ELR (cell line): Measurements from ENCODE around the gene AGFG2.
A peak's percentile ranks its signal among the peaks of the same experiment; 100 is the strongest.
"Not testable (repeated sequence)": the region's sequence is repeated elsewhere in the genome, so short reads cannot be mapped to it uniquely, and the experiment has no call there.

Experiments used
- DNase-seq: peaks from one replicate; pipeline ENCODE4 v3.0.0-alpha.2; 2015; ENCODE audit warnings: low read depth

Gene AGFG2

DNA sequence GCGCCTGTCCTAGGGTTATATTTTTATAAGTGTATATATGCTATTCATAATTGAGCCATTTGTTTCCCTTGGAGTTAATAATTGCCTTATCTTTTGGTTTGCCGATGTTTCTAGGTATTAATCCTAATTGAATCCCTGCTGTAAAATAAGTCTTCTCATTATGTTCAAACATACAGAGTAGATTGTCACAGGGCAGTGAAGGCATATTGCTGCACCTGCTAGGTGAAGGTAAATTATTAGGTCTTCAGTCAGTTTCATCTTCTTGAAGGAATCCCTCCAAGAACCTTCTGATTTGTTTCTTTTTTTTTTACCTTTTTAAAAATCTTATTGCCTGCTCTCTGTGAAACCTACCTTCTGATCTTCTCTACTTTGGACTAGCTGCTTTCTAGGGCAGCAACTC, 17.9 kb upstream of the AGFG2 start:
- DNase-seq, result no peak

DNA sequence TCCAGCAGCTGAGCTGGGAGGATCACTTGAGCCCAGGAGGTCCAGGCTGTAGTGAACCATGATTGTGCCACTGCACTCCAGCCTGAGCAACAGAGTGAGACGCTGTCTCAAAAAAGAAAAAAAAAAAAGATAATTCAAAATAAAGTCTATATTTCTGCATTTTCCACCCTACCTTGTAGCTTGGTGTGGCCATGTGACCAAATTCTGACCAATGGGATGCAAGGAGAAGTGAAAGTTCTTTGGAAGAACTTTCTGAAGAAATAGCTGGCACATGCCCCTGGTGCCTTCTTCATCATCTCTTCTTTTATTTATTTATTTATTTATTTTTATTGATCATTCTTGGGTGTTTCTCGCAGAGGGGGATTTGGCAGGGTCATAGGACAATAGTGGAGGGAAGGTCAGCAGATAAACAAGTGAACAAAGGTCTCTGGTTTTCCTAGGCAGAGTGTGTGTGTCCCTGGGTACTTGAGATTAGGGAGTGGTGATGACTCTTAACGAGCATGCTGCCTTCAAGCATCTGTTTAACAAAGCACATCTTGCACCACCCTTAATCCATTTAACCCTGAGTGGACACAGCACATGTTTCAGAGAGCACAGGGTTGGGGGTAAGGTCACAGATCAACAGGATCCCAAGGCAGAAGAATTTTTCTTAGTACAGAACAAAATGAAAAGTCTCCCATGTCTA, 17.0 kb upstream of the AGFG2 start:
- DNase-seq, result not testable (repeated sequence)

DNA sequence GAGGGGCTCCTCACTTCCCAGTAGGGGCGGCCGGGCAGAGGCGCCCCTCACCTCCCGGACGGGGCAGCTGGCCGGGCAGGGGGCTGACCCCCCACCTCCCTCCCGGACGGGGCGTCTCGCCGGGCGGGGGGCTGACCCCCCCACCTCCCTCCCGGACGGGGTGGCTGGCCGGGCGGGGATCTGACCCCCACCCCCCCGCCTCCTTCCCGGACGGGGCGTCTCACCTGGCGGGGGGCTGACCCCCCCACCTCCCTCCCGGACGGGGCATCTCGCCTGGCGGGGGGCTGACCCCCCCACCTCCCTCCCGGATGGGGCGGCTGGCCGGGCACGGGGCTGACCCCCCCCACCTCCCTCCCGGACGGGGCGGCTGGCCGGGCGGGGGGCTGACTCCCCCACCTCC, 15.8 kb upstream of the AGFG2 start:
- not testable (repeated sequence) for DNase-seq

DNA sequence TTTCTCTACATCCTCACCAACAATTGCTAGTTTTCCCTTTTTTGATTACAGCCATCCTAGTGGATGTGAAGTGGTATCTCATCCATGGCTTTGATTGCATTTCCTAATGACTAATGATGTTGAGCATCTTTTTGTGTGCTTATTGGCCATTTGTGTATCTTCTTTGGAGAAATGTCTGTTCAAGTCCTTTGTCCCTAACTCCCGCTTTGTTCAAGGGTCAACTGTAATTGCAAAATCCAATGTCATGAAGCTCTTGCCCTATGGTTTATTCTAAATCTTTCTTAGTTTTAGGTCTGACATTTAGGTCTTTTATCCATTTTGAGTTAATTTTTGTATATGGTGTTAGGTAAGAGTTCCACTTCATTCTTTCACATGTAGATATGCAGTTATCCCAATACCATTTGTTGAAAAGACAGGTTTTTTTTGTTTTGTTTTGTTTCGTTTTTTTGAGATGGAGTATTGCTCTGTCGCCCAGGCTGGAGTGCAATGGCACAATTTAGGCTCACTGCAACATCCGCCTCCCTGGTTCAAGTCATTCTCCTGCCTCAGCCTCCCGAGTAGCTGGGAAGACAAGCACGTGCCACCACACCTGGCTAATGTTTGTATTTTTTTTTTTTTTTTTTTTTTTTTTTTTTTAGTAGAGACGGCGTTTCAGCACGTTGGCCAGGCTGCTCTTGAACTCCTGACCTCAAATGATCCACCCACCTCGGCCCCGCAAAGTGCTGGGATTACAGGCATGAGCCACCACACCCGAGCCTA, 10.7 kb upstream of the AGFG2 start:
- DNase-seq, result not testable (repeated sequence)

DNA sequence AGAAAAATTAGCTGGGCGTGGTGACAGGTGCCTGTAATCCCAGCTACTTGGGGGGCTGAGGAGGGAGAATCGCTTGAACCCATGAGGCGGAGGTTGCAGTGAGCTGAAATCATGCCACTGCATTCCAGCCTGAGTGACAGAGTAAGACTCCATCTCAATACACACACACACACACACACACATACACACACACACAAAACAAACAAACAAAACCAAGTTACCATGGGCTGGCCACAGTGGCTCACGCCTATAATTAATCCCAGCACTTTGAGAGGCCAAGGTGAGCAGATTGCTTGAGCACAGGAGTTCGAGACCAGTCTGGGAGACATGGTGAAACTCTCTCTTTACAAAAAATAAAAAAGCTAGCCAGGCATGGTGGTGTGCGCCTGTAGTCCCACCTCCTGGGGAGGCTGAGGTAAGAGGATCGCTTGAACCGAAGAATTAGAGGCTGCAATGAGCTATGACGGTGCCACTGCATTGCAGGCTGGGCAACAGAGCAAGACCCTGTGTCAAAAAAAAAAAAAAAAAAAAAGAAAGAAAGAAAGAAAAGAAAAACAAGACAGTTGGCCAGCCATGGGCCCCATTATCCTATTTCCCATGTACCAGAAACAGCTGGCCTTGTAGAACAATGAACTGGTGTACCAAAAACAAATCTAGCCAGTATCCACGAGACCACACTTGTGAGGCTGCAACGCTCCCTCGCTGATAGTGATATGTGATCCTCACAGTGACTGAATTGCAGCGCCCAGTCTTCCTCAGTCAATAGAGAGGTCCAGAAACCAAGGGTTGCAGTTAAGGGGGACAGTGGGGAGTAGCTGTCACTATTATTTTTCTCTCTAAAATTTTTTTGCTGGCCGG, 6.6 kb upstream of the AGFG2 start:
- DNase-seq, result no peak

DNA sequence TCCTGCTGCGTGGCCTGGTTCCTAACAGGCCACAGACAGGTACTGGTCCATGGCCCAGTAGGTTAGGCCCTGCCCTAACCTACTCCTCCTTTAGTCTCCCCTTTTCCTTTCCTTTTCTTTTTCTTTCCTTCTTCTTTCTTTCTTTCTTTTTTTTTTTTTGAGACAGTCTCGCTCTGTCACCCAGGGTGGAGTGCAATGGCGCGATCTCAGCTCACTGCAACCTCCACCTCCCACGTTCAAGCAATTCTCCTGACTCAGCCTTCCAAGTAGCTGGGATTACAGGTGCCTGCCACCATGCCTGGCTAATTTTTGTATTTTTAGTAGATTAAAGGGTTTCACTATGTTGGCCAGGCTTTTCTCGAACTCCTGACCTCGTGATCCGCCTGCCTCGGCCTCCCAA, 3.0 kb upstream of the AGFG2 start:
- not testable (repeated sequence) for DNase-seq

DNA sequence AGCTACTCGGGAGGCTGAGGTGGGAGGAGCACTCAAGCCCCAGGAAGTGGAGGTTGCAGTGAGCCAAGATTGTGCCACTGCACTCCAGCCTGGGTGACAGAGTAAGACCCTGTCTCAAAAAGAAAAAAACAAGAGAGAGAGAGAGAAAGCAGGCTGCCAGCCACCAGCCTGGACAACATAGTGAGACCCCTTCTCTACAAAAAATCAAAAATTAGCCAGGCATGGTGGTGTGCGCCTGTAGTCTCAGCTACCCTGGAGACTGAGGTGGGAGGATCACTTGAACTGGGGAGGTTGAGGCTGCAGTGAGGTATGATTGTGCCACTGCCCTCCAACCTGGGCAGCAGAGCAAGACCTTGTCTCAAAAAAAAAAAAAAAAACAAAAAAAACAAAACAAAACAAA, 2.3 kb upstream of the AGFG2 start:
- DNase-seq, result not testable (repeated sequence)

DNA sequence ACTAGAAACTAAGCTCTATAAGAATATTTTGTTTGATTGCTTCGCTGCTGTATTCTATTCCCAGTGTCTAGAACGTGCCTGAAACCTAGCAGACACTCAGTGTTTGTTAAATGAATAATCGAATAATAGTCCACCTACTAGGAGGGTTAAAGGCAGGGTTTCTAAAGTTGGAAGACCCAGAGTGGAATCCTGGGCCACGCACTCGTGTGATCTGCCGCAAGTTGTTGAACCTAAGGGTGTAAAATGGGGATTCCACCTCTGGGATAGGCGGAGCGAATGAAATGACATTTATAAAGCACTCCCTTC, 702 bp upstream of the AGFG2 start:
- DNase-seq, result no peak

DNA sequence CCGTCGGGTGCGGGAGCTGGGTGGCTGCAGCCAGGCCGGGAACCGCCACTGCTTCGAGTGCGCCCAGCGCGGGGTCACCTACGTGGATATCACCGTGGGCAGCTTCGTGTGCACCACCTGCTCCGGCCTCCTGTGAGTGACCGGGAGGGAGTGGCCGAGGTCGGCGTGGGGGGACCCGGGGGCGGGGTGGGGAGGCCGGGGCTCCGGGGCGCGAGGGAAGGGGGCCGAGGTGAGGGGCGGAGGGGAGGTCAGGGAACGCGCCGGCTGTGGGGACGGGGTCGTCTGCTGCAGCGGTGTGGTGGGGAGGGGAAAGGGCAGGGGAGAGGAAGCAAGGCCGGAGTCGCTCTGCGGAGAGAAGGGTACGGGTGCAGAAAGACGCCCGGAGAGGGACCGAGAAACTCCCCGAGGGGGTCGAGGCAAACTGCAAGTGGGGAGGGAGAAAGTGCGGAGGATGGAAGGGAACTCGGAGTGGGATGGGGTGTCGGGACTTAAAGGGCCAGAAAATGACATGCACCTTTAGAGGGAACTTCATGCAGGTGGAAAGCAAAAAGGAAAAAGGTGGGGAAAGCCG, 518 bp downstream of the AGFG2 start:
- DNase-seq, result no peak

DNA sequence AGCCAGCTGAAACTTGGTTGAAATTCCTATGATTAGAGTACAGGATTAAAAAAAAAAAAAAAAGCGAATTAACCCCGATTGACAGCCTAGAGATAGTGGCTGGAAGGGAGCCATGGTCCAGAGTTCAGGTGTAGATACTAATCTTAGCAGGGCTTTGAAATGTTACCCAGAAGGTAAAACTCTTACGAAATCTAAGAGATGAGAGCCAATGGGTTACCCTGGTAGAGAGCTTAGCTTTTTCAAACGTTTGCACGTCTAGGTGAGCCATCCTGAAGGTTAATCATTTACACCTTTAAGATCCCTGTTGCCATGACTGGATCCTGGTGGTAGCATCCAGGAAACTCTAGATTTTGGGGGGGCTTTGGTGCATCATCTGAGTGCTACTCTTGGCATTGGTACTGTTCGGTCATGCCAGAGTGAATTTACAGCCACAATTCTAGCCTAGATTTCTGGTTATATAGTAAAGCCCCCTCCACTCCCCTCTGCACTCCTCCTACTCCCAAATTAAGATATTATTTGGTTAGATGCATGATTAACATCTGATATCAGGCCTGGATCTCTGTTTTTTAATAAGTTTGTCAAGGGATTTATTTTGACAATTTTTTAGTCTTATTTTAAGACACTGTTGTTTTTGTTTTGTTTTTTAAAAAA, 1.2 kb downstream of the AGFG2 start:
- no peak for DNase-seq

DNA sequence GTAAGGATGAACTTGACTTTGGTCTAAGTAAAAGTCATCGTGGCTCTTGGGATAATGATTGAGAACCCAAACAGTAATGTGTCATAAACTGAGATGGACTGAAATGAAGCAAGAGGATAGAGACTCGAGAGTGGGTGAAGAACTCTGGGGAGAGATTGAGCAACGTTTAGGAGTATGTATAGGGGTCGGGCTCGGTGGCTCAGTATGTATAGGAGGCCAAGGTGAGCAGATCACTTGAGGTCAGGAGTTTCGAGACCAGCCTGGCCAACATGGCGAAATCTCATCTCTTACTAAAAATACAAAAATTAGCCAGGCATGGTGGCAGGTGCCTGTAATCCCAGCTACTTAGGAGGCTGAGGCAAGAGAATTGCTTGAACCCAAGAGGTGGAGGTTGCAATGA, 2.3 kb downstream of the AGFG2 start:
- DNase-seq, result not testable (repeated sequence)

DNA sequence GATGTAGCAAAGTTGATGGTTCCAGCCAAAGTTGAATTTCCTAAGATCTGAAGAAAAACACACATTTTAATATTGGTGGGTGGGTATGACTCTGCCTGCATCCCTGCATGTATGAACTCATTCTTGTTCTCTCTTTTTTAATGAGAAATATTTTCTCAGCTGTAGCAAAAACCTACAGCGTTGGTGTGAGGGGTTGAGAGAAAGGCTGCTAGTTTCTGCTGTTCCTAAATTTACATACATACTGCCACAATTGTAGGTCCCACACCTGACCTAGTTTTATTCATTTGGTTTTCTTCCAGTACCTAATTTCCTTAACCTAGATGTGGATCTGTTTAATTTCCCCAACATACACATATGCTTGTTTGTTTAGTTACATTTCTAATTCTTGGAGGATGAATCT, 4.6 kb downstream of the AGFG2 start:
- no peak for DNase-seq

DNA sequence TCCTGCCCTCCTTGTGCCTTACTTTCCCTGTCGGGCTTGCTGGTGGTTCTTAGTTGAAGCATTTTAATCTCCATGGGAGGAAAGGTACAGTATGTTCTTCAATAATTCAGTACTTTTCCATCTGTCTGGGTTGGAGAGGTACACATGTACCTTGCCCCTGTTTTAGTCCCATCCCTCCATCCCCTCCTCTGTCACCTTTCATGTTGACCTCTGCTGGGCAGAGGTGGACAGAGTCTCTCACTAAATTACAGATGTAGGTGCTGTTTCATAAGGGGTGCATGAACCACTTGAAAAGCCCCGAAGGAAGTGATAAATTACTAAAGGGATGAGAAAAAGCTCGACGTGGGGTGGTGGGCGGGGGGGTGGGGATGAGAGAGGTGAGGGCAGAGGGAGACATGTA, 5.4 kb downstream of the AGFG2 start:
- DNase-seq, result no peak

DNA sequence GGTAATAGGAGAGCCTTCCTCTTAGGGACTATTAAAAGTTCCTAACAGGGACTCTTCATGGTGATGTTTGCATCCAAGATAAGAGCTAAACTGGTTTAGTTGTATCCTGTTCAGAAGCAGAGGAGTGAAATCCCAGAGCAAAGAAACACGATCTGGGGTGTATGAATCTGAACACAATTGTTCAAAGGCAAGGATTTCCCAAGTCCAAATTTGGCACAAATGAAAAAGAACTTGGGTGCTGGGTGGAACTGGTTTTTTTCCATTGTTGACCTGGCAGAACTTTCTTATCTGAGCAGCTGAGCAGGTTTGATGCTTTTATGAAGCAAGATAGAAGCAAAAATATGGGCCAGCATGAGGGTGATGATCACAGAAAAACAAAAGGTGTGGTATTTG, 6.0 kb downstream of the AGFG2 start:
- no peak for DNase-seq

DNA sequence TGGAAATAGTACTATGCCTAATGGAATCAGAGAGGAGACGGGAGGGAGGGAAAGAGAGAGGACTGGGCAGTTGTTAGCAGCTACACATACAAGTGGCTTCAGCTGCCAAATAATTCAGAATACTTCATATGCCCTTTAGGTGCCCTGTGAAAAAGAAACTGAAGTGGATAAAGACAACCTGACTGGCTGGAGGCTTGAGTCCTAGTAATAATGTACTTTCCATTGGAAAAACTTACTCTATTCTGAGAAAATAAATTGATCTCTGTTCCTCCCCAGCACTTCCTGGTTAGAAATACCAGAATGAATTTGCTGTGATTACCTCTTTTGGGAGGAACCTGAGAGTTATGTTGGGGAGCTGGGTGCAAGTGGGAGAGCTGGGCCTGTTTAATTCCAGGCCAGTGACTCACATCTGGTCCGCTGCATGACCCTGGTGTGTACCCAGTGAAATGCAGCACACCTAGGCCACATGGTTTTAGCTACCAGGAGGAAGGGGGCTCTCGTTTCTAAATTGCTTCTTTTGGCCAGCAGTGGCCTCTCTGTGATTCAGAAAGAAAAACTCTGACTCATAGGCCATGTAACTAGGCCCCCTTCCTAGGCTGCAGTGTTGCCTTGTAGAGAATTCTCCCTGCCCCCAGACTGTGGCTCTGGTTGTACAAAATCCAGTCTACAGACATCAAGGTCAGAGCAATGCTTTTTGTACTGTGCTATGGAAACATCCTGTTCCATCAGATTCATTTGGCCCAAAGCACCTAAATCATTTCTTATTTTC, 6.5 kb downstream of the AGFG2 start:
- peak; percentile 91 for DNase-seq

DNA sequence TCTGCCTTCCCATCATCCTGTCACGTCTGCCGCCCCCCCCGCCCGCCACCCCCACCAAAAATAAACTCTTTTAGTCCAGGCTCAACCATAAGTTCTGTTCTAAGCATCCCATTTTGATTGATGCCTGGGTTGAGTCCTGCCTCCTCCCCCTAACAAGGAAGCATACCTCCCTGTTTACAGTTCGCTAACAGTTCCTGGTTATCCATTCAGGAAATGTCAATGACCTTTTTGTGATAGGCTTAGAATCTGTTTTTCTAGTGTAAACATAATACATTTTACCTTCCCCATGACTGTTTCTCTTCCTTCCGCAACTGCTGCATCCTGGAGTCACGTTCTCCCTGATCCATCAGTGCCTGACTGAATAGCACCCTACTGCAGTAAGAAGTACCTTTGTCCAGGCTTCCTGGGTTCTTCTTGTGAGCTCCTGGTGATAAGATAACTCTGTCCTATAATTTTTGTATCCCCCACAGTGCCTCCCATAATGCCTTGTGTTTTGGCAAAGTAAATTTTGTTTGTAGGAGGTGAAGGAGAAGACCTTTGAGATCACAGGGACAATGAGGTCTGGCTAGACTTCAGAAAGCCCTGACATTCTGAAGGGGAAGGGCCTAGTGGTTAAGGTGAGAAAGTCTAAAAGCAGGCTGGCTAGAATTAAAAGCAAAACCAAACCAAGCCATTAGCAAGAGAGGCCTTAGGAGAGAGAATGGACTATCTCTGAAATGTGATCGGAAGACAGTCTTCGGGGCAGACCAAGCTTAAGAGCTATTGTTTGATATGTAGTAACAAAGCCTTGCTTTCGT, 7.3 kb downstream of the AGFG2 start:
- no peak for DNase-seq

DNA sequence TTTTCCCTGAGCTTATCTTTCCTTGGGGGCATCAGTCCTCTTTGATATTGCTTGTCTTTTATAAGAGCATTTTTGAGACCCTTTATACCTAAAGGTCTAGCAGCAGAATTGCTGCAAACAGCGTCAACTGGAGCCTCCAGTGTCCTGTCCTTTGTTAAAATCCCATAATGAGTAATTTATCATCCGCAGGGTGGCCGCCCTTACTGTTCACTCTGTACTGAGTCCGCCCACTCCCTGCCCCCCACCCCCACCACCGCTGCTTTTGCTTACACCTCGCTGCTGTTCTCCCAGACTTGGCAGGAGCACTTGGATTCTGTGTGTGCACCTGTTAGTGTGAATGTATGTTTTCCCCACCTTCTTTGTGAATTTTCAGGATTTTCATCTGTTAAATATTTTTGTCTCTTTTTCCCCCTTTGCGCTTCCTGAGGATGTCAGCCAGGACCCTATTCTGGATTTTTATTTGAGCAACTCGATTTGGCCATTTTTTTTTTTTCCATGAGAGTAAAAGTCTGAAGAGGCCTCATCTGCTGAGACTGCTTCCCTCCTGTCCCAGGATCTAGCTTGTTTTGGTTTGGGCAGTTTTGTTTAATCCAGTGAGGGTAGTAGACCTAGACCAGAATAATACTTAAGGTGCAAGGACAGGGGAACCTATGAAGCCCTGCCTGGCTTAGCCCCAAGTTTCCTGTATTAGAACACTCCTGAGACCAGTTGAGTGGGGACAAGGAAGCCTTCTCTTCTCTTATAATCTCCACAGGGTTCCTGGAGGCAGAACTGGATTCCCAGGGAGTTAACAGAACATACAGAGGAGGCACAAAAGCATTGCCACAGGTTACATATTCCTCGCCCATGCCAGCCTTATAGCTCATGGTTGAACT, 8.2 kb downstream of the AGFG2 start:
- no peak for DNase-seq

DNA sequence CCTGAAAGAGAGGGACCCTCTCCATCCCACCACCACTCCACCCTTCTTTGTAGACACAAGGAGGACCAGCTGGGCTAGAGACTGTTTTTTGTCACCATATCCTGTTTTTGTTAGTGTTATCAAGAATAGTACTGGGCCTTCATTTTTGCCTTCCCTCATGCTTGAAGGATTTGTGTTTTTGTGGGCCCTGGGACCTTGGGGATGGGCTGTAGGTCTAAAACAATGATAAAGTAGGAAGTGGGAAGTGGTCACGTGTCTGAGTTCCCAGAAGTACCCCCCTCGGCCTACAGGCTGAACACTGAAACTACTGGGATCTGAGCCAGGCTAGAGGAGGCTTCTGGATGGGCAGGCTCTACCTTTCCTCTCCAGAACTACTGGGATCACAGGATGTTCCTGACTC, 8.9 kb downstream of the AGFG2 start:
- no peak for DNase-seq

DNA sequence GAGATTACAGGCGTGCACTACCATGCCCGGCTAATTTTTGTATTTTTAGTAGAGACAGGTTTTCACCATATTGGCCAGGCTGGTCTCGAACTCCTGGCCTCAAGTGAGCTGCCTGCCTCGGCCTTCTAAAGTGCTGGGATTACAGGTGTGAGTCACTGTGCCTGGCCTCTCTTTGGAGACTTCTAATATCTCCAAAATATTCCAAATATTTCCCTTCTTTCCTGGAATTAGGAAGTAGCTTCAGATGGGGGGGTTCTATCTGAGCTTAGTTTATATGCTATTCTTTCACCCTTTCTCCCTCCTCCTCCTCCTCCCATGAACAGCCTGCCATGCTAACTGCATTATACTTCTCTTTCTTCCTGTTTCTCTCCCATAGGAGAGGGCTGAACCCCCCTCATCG, 9.4 kb downstream of the AGFG2 start:
- not testable (repeated sequence) for DNase-seq

DNA sequence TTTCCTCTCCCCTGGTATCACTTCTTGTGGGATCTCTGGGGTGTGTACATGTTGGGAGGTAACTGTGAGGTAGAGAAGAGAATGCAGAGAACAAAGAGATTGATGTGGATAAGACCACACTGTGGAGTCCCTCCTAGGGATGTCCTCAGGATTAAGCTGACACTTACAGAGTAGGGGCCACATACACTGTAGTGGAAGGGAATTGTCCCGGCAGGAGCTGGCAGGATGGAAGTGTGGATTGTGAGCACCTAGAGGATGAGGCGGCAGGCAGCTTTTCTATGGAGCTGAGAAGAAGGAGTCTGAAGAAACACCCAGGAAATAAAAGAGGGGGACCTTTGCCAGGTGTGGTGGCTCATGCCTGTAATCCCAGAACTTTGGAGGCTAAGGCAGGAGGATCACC, 13.5 kb downstream of the AGFG2 start:
- DNase-seq, result no peak
